ENCODE data around the gene RNF141. TPM values are rescaled to one million over a fixed set of nuclear protein-coding genes. Genes with fewer than 3 reads are reported as not detected.
A peak's percentile ranks its signal among the peaks of the same experiment; 100 is the strongest.

Gene RNF141
- total RNA-seq, 1 donor from 2014 or later, result 10.9 TPM

DNA sequence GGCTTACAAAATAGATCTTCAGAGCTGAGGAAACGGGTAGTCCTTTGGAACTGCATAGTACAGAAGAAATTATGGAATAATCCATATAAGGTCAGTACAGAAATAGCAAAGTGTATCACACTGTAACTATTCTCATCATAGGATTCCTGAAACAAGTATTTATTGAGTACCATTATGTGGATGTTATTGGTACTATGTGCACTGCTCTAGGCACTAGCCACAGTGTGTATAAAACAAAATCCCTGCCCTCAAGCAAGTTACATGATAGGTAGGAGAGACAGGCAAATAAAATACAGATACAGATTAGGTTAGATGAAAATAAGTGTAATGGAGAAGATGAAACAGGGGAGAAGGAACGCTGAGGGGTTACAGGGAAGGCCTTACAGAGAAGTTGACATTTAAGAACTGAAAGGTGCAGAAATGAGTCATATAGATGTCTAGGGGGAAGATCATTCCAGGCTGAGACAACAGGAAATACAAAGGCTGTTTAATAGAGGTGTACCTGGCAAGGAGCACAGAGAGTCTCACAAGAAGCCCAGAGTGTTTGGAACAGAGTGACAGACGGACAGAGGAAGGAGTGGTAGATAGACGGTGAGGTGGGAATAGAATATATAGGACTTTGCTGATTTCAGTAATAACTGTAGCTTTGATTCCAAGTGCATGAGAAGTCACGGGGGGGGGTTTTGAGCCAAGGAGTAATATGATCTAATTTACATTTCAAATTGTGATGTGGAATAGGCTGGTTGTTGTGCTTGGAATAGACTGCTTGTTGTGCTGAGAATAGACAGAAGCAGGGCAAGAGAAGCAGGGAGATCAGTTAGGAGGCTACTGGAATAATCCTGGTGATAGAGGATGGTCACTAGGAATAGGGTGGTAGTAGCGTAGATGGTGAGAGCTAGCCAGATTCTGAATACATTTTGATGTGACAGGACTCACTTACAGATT is 13.7 kb downstream of the RNF141 start:
- TF ChIP-seq, protein P1, sequence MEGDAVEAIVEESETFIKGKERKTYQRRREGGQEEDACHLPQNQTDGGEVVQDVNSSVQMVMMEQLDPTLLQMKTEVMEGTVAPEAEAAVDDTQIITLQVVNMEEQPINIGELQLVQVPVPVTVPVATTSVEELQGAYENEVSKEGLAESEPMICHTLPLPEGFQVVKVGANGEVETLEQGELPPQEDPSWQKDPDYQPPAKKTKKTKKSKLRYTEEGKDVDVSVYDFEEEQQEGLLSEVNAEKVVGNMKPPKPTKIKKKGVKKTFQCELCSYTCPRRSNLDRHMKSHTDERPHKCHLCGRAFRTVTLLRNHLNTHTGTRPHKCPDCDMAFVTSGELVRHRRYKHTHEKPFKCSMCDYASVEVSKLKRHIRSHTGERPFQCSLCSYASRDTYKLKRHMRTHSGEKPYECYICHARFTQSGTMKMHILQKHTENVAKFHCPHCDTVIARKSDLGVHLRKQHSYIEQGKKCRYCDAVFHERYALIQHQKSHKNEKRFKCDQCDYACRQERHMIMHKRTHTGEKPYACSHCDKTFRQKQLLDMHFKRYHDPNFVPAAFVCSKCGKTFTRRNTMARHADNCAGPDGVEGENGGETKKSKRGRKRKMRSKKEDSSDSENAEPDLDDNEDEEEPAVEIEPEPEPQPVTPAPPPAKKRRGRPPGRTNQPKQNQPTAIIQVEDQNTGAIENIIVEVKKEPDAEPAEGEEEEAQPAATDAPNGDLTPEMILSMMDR (IDR thresholded peaks at IDR 0.05), result no peak
- H3K36me3 ChIP-seq, result peaks cover 11 to 53% of the 10 kb centered on the region in 2 donors

DNA sequence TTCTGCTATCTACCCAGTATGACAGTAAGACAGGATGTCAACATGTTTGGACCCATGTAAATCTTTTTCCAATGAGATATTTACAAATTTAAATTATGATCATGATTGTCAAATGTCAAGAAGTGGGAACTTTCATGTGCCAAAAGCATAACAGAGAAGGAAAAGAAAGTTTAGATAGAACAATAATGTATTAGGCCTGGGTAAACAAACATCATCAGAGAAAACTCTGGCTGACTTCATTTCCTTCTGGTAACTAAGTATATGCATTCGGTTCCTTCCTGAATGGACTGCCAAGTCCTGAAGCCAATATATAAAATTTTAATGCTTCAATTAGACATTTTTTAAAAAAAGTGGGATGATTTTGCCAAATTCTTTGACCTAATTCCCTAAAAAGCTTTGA is 16.5 kb downstream of the RNF141 start:
- TF ChIP-seq, protein P1 (IDR thresholded peaks at IDR 0.05), result no peak
- DNase-seq (ENCODE audit: low spot score in 2 of 2), result no peak
- H3K4me1 ChIP-seq, result peaks cover 10 to 38% of the 10 kb centered on the region in 2 donors
- no peaks in the 10 kb centered on the region for H3K27me3 ChIP-seq
- no peak overlapping the region for H3K27ac ChIP-seq
- H3K9me3 ChIP-seq, result no peaks in the 10 kb centered on the region
- peaks cover 13 to 54% of the 10 kb centered on the region in 2 donors for H3K36me3 ChIP-seq
- intact Hi-C loops (cut with DNase I), result no loop called here
- no peak overlapping the region for H3K4me3 ChIP-seq

More for the DNA sequence above, 13.7 kb downstream of the RNF141 start:
- no peaks in the 10 kb centered on the region for H3K27me3 ChIP-seq
- intact Hi-C loops (cut with DNase I), result loop anchor here (5.0 kb wide), 1 partner anchor 220 kb away; the partner anchor contains the start of gene ADM
- H3K4me1 ChIP-seq, result peaks cover 10 to 33% of the 10 kb centered on the region in 2 donors
- DNase-seq (ENCODE audit: low spot score in 2 of 2), result no peak
- peak overlapping the region; percentile 62 to 80 for H3K27ac ChIP-seq
- no peak overlapping the region for H3K4me3 ChIP-seq
- no peaks in the 10 kb centered on the region for H3K9me3 ChIP-seq

DNA sequence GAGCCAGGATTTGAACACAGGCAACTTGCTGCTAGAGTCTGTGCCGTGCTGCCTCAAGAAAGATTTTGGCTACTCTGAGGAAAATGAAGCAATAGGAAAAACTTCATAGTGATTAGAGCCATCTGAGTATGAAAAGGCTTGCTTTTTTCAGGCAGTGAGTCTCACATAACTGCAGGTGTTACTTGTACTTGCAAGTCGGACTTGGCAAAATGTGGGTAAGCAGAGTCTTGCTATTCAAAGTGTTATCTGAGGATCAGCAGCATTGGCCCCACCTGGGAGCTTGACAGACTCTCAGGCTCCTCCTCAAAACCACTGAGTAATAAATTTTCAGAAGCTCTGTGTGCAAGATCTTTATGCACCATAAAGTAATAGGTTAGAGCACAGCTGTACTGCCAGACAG is 18.1 kb downstream of the RNF141 start:
- no peaks in the 10 kb centered on the region for H3K9me3 ChIP-seq
- no peak for DNase-seq (ENCODE audit: low spot score in 2 of 2)
- H3K27ac ChIP-seq, result peak overlapping the region; percentile 62 to 68
- intact Hi-C loops (cut with DNase I), result no loop called here
- peaks cover 26 to 54% of the 10 kb centered on the region in 2 donors for H3K36me3 ChIP-seq
- H3K4me1 ChIP-seq, result peaks cover 10 to 38% of the 10 kb centered on the region in 2 donors
- H3K27me3 ChIP-seq, result no peaks in the 10 kb centered on the region
- TF ChIP-seq, protein P1 (IDR thresholded peaks at IDR 0.05), result no peak
- no peak overlapping the region for H3K4me3 ChIP-seq

DNA sequence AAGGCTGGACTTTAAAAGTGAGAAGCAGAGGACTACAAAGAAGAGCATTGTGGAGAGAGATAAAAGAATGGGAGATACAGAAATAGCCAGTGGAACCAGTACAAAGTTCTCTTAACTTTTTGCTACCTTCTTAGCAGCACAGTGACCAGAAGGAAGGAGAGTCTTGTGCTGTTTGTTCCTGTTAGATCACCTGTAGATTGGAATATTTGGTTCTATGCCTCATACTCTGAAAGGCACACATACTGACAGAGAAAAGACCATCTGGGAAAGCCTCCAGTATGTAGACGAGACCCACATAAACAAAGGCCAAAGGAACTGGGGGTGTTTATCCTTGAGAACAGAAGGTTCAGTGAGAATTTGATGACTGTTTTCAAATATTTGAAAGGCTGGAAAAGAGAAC is 18.7 kb downstream of the RNF141 start:
- intact Hi-C loops (cut with DNase I), result no loop called here
- no peak for DNase-seq (ENCODE audit: low spot score in 2 of 2)
- peaks cover 26 to 54% of the 10 kb centered on the region in 2 donors for H3K36me3 ChIP-seq

DNA sequence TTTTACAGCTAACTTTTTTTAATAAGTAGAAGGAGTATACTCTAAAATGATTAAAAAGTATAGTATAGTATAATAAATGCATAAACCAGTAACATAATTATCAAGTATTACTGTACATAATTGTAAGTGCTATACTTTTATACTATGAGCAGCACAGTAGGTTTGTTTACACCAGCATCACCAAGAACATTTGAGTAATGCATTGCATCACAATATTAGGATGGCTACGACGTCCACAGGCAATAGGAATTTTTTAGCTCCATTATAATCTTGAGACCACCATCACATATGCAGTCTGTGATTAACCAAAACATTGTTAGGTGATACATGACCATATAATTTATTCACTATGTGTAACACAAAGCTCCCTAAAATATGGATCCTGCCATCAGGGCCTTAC is 20.4 kb downstream of the RNF141 start:
- DNase-seq (ENCODE audit: low spot score in 2 of 2), result no peak
- intact Hi-C loops (cut with DNase I), result no loop called here
- Histone ChIP-seq H3K36me3 (peaks cover 26 to 49% of the 10 kb centered on the region in 2 donors), H3K27me3 (no peaks in the 10 kb centered on the region), H3K9me3 (no peaks in the 10 kb centered on the region), H3K27ac (peak overlapping the region; percentile 4 to 68), H3K4me1 (peaks cover 4 to 37% of the 10 kb centered on the region in 2 donors), H3K4me3 (no peak overlapping the region)
- TF ChIP-seq, protein P1 (IDR thresholded peaks at IDR 0.05), result no peak

More for the DNA sequence above, 18.7 kb downstream of the RNF141 start:
- Histone ChIP-seq H3K4me3 (no peak overlapping the region), H3K27ac (peak overlapping the region; percentile 62 to 68), H3K4me1 (peaks cover 9 to 34% of the 10 kb centered on the region in 2 donors), H3K27me3 (no peaks in the 10 kb centered on the region), H3K9me3 (no peaks in the 10 kb centered on the region)
- TF ChIP-seq, protein P1 (IDR thresholded peaks at IDR 0.05), result no peak

All from ascending aorta (tissue), 2 donors.